Stimulated activated CD8-positive, alpha-beta memory T cell treated with anti-CD3 and anti-CD28 coated beads, Interleukin-4, amount 100 ng/mL, for 1 hour (primary cell): ENCODE measurements around the gene RACGAP1.

ENCODE experiments used
- DNase-seq, 2 donors: peaks; one replicate each; pipeline ENCODE4 v3.0.0-alpha.2; 2020; ENCODE audit warnings: low read depth in 2 of 2, low spot score in 1 of 2

The RACGAP1 gene

GRCh38 chr12:50025187-50026059 is at the start of gene RACGAP1:
Gene RACGAP1, minus strand, starts transcription at chr12:50025494. Its CDS starts 8,779 bp downstream, at chr12:50016715.
- peak; percentile 81 to 92 for DNase-seq

DNA sequence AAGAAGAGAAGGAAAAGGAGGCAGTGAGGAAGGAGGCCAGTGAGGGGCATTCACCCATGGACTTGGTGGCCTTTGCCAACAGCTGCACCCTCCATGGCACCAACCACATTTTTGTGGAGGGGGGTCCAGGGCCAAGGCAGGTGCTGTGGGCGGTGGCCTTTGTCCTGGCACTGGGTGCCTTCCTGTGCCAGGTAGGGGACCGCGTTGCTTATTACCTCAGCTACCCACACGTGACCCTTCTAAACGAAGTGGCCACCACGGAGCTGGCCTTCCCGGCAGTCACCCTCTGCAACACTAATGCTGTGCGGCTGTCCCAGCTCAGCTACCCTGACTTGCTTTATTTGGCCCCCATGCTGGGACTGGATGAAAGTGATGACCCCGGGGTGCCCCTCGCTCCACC is 48.4 kb upstream of the RACGAP1 start:
- DNase-seq = no peak

- no peak for DNase-seq
Measured at GRCh38 chr12:50073206-50073605, 47.9 kb upstream of the RACGAP1 start.

GRCh38 chr12:50072198-50072907 is 47.1 kb upstream of the RACGAP1 start:
- no peak for DNase-seq

DNA sequence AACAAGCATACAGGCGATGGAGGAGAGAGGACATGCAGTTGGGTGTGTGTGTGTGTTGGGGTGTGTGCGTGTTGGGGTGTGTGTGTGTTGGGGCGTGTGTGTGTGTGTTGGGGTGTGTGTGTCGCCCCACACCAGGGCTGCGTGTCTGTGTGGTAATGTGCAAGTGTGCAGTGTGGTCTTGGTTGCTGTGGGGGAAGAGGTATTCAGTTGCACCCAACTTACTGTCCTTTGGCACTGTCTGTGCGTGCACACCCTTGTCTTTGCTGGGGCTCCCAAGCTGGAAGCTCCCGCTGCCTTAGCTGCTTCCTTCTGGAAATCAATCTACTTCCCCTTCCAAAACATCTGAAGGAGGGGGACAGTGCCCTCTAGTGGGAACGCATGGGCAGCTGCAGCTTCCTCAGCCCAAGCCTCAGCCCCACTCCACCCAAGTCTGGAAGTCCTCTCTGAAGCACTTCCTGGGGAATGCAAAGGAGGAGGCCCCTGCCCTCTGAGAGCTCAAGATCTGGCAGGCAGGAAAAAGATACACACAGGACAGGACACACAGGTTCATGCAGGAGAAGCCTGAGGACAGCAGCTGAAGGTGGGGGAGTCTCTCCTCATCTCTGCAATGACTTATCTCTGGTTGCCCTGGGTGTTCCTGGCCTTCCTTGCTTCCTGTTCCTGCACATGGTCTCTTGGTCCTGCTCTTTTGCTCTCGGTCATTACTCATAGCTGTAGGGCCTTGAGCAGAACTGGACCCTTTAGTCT is 45.2 kb upstream of the RACGAP1 start:
- peak; percentile 39 to 48 for DNase-seq

- DNase-seq = no peak
Measured at GRCh38 chr12:50069539-50069938, 44.2 kb upstream of the RACGAP1 start.

DNA sequence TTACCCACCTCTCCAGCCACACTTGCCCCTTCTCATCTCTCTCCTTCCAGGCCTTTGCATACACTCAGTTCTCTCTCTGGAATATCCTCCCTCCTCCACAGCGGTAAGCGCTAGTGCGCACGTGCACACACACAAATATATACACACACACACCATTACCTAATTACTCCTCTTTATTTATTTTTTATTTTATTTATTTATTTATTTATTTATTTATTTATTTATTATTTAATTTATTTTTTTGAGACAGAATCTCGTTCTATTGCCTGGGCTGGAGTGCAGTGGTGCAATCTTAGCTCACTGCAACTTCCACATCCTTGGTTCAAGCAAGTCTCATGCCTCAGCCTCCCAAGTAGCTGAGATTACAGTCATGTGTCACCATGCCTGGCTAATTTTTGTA is 43.8 kb upstream of the RACGAP1 start:
- no peak for DNase-seq

DNA sequence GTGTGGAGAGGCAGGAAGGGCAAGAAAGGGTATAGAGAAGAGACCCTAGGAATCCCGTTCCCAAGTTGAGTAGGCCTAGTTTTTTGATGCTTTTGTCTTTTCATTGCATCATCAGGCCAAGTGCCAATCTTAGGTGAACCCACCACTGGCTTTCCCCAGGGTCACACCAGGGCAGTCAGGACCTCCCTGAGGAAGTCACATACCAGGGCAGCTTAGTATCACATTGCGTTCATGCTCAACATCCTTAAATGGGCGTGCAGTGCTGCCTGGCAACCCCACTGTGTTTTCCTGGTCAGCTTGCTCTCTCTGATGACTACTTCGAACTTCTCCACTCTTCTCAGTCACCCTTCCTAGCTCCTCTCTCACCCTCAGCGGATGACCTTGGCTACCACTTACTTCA is 41.1 kb upstream of the RACGAP1 start:
- DNase-seq = no peak

DNA sequence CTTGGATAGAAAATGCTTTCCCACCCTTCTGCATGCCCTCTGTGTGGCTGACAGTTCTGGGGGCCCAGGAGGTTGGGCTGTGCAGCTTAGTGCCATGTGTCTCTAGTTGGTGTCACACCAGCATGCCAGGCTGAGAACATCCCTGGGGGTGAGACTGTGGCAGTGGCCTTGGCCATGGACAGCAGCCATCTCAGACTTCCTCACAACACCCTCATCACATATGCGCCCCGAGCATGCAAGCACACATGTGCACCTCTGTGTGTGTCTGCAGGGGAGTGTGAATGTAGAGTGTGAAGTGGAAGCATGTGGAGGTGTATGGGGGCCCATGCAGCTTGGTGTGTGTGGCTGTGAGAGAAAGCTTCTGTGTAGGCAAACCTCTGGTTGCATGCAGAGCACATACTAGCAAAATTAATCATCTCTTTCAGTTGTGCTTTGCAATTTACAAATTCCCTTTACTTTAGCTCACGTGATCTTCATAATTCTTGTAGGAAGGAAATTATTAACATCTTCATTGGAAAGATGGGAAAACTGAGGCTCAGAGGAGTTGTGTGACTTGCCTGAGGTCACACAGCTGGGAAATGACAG is 40.5 kb upstream of the RACGAP1 start:
- no peak for DNase-seq

- DNase-seq = no peak
Measured at GRCh38 chr12:50062728-50063460, 37.6 kb upstream of the RACGAP1 start.

DNA sequence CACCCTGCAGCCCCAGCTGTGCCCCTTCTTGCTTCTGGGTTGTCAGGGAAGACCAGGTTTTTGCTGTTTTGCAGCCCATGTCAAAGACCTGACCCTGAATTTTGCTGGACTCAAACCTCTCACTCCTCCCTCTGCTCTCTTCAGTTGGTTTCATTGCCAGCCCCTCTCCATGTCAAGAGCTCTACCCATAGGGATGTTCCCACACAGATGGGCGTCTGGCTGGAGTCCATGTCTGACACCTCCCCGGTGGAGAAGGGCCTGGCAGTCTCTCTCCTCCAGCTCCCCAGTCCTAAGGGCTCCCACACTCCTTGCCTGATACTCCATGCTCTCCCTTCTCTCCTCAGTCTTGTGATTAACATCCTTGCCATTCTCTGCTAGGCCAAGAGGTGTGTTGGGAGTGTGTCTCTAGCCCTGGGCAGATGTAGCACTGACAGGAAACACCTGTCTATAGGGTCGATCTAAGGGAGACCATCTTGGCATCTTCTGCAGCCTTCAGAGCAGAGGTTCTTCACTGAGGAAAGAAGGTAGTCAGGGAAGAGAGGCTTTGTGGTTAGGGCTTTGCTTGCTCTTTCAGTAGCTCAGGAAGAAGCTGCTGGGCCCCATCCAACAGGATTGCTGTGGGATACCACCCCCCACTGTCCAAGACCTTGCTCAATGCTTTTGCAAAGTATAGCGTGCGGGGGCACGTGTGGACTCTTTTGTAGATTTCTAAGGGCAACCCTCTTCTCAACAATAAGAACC is 36.8 kb upstream of the RACGAP1 start:
- DNase-seq = no peak

DNA sequence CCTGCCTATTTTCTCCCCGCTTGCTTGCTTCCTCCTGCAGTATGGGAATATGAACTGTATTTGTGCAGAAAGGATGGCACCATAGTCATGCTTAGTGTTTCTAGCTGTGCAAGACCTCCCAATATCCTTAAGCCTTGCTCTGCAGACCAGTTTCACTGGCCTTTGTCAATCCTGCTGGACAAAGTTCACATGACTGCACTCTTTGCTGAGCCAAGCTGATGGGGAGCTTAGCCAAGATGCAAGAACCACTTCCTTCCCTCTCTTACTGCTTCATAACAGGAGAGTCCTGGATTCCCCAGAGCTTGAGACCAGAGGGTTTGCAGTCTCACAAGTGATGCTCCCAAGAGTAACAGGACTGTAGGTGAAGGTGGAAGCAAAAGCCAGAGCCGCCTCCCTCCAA is 35.9 kb upstream of the RACGAP1 start:
- DNase-seq = no peak

DNA sequence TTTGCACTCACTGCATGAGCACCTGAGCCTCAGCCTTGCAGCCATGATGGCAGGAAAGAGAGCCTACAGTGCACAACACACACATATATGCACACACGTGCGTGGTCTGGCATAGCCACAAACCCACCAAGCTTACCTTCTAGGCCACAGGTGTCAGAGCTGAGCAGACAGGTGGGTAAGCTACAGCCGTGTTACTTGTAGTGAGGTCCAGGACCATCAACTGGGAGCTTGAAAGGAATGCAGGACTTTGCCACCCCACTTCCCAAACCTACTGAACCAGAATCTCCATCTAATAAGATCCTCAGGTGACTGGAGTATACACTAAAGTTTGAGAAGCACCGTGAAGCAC is 34.8 kb upstream of the RACGAP1 start:
- no peak for DNase-seq

DNA sequence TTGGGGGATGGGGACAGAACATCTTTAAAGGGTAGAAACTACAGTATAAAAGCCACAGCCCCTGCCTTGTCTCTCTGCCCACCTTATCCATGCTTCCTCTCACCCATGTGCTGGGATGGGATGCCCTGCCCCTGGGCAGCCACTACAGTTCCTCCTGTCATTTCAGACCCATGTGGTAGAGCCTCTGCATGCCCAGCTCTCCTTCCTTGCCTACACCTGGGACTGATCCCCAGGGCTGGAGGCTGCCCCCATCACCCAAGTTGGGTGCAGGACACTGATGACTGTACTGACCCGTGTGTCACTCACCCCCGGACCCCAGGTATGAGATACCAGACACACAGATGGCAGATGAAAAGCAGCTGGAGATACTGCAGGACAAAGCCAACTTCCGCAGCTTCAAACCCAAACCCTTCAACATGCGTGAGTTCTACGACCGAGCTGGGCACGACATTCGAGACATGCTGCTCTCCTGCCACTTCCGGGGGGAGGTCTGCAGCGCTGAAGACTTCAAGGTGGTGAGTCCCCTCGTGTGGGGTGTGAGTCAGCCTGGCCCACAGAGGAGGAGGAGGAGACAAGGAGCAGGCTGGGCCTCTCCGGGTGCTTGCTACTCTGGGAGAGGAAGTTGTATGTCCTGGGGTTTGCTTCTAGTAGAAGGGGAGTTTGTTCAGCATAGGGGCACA is 34.3 kb upstream of the RACGAP1 start:
- peak in 1 of 2 donors; percentile 23 for DNase-seq

DNA sequence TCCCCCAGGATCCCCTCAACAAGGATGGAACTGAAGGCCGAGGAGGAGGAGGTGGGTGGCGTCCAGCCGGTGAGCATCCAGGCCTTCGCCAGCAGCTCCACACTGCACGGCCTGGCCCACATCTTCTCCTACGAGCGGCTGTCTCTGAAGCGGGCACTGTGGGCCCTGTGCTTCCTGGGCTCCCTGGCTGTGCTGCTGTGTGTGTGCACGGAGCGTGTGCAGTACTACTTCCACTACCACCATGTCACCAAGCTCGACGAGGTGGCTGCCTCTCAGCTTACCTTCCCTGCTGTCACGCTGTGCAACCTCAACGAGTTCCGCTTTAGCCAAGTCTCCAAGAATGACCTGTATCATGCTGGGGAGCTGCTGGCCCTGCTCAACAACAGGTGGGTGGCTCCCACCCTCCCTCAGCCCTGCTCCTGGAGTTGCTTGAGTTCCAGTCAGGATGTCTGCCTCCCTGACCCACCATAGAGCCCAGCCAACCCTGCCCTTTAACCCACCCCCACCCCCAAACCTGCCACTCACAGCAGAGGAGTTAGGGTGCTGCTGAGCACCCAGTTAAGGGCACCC is 33.5 kb upstream of the RACGAP1 start:
- DNase-seq = no peak

DNA sequence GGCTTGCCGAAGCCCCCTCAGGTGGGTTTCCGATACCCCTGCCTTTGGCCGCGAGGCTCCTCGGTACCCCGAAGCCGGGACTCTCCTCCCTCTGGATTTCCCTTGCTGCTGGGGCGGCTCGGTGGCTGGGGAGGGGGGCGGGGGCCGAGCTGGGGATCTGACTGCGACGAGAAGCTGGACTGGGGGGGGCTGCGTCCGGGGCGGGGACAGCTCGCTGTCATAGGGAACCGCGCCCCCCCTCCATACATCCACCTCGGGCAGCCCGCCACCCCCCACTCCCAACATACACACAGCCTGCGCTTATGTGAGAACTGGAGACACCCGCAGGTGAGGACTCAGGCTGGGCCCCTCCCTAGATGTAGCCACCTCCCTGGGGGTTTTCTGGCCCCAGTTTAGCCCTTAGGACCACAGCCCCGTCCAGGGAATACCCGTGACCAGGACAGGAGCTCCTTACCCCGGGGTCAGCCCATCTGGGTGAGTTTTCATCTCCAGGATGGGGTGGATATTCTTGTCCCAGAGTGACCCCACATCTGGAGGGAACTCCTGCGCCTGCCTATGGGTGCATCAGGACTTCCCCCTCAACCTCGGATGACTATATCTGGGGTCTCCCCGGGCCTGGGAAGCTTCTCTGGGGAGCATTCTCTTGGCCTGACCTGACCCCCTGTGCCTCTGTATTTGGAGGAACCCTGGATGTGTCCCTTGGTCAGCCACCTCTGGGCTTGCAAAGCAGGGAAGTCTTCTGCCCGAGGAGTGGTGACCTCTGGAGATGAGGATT is 32.8 kb upstream of the RACGAP1 start:
- no peak for DNase-seq

- no peak for DNase-seq
Measured at GRCh38 chr12:50057000-50057841, 31.9 kb upstream of the RACGAP1 start, which contains the start of gene ASIC1. Gene ASIC1, plus strand, starts transcription at chr12:50057596. Its CDS starts 1,171 bp downstream, at chr12:50058767.
